Mucosa of stomach (tissue), 1 donor: Measurements from ENCODE around the gene UVRAG.
"Not testable (repeated sequence)": the region's sequence is repeated elsewhere in the genome, so short reads cannot be mapped to it uniquely, and the experiment has no call there.

Source experiments
- H3K27me3 ChIP-seq: one replicate; pipeline ENCODE4 v1.7.0; 2013; ENCODE audit warnings: mild to moderate bottlenecking, low read length; ENCODE audit not compliant: control insufficient read depth, insufficient read depth
- H3K36me3 ChIP-seq: one replicate; pipeline ENCODE4 v1.7.0; 2013; ENCODE audit warnings: low read length; ENCODE audit not compliant: control insufficient read depth, insufficient read depth
- H3K4me1 ChIP-seq: one replicate; pipeline ENCODE4 v1.7.0; 2013; ENCODE audit warnings: mild to moderate bottlenecking, low read length; ENCODE audit not compliant: control insufficient read depth, insufficient read depth
- H3K4me3 ChIP-seq: one replicate; pipeline ENCODE4 v1.7.0; 2013; ENCODE audit warnings: low read length
- H3K9ac ChIP-seq: one replicate; pipeline ENCODE4 v1.7.0; 2013; ENCODE audit warnings: mild to moderate bottlenecking, low read length, moderate library complexity
- H3K9me3 ChIP-seq: one replicate; pipeline ENCODE4 v1.7.0; 2013; ENCODE audit warnings: mild to moderate bottlenecking, low read length, moderate library complexity; ENCODE audit not compliant: control insufficient read depth
- donor health status: Pancreatic carcinoma.

UVRAG gene

DNA sequence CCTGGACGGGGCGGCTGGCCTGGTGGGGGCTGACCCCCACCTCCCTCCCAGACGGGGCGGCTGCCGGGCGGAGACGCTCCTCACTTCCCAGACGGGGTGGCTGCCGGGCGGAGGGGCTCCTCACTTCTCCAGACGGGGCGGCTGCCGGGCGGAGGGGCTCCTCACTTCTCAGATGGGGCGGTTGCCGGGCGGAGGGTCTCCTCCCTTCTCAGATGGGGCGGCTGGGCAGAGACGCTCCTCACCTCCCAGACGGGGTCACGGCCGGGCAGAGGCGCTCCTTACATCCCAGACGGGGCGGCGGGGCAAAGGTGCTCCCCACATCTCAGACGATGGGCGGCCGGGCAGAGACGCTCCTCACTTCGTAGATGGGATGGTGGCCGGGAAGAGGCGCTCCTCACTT, 62.9 kb downstream of the UVRAG start:
- not testable (repeated sequence) for H3K36me3 ChIP-seq, H3K27me3 ChIP-seq, H3K9ac ChIP-seq, H3K4me3 ChIP-seq, H3K9me3 ChIP-seq
- H3K4me1 ChIP-seq: peaks cover 11% of the 10 kb centered on the region

DNA sequence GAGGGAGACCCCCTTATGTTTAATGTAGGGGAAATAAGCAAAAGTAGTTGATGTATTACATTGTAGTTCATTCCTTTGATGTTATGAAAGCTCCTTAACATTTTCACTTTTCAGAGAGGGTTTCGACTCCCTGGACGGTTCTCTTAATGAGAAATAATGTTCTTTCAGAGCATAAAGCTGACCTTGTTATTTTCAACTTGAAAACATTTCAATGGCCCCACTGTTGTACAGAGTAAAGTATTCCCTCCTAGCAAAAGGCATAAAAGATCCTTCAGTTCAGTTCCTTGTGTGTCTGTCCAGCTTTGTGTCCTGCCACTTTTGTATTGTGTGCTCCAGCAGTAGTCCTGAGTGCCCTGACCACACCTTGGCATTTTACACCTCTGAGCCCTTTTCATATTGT, 63.9 kb downstream of the UVRAG start:
- Histone ChIP-seq H3K4me1 (peaks cover 4% of the 10 kb centered on the region), H3K9me3 (no peaks in the 10 kb centered on the region), H3K4me3 (no peak overlapping the region), H3K27me3 (no peaks in the 10 kb centered on the region), H3K9ac (no peak overlapping the region), H3K36me3 (no peaks in the 10 kb centered on the region)

DNA sequence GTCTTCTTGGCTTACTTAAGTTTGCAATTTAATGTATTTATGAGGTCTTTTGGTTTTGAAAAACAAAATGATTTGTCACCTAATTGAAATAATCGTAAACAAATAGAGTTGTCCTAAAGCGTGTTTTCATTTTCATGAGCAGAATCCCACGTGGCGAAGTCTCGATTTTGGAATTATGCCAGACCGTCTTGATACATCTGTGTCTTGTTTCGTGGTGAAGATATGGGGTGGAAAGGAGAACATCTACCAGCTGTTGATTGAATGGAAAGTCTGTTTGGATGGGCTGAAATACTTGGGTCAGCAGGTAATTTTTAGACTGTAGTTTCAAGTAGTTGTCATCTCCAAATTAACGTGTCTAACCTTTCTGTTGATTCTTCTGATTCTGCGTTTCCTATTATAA, 64.7 kb downstream of the UVRAG start:
- H3K4me1 ChIP-seq: peaks cover 4% of the 10 kb centered on the region
- no peak overlapping the region for H3K4me3 ChIP-seq
- no peak overlapping the region for H3K9ac ChIP-seq
- no peaks in the 10 kb centered on the region for H3K27me3 ChIP-seq
- no peaks in the 10 kb centered on the region for H3K36me3 ChIP-seq
- H3K9me3 ChIP-seq: no peaks in the 10 kb centered on the region

DNA sequence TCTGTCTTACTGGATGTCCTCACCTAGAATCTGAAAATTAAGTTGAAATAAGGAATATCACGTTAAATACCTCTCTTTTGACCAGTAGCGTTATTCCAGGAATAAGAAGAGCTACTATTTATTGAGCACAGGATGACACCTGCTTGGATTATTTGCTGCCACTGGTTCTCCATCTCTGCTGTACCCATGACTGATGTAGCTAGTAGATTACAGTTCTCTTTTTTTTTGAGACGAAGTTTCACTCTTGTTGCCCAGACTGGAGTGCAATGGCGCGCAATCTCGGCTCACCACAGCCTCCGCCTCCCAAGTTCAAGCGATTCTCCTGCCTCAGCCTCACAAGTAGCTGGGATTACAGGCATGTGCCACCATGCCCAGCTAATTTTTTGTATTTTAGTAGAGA, 65.3 kb downstream of the UVRAG start:
- not testable (repeated sequence) for H3K4me3 ChIP-seq, H3K27me3 ChIP-seq, H3K9ac ChIP-seq, H3K9me3 ChIP-seq, H3K36me3 ChIP-seq, H3K4me1 ChIP-seq

DNA sequence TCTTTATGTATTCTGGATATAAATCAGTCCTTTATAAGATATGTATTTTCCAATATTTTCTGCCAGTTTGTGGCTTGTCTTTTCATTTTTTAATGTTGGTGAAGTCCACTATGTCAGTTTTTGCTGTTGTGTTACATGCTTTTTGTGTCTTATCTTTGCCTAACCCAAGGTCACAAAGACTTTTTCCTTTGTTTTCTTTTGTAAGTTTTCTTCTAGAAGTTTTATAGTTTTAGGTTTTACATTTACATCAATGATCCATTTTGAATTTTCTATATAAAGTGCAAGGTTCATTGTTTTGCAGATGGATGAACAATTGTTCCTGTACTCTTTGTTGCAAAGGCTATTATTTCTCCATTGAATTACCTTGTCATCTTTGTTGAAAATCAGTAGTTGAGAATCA, 69.3 kb downstream of the UVRAG start:
- H3K4me1 ChIP-seq: no peaks in the 10 kb centered on the region
- H3K9ac ChIP-seq: no peak overlapping the region
- H3K27me3 ChIP-seq: no peaks in the 10 kb centered on the region
- no peaks in the 10 kb centered on the region for H3K9me3 ChIP-seq
- H3K36me3 ChIP-seq: no peaks in the 10 kb centered on the region
- H3K4me3 ChIP-seq: no peak overlapping the region

DNA sequence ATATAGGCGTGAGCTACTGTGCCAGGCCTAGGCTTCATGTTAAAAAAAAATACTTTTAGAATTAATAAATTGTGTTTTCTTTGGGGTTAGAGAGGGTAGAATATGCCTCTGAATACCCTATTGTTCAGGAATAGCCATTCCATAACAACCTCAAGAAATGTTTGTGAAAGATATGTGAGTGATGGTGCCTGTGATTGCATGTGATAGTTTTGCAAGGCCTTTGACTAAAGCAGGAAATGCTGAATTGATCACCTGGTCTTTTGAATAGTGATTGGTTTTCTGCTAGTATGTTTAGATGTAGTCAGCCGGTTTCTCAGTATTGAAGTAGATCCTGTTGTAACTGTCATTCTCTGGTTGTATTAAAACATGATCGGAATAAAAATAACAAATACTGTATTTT, 73.4 kb downstream of the UVRAG start:
- Histone ChIP-seq H3K9me3 (no peaks in the 10 kb centered on the region), H3K4me1 (no peaks in the 10 kb centered on the region), H3K36me3 (no peaks in the 10 kb centered on the region), H3K9ac (no peak overlapping the region), H3K4me3 (no peak overlapping the region), H3K27me3 (no peaks in the 10 kb centered on the region)

DNA sequence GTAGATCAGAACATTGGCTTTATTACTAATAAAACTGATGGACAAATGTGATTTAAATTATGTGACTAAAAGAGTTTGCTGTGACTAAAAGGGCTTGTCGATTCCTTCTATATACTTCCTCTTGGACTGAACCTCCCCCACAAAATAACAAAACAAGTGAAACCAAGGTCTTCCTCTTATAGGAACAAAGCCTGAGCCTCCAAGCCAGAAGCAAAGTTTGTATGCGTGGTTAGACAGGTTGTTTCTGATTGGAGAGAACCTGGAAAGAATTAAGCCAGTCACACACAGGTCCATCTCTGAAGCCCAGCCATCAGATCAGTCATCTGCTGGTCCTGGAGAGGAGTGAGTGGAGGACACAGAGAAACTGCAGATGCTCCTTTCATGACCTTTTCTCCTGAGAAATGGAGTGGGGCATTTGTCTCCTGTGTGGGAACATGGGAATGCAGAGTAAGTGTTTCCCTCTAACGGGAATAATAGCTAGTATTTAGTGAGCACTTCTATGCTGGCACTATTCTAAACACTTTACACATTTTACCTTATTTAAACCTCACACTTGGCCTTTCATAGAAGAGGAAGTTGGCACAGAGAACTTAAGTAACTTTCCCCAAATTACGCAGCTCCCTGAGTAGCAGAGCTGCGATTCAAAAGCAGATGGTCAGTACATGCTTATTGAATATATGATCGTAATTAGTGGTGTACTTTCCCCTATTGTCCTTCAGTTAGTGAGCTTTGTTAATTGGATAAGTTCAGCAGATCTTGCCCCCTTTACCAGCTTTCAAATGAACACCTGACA, 77.1 kb downstream of the UVRAG start:
- Histone ChIP-seq H3K9me3 (no peaks in the 10 kb centered on the region), H3K9ac (no peak overlapping the region), H3K4me1 (no peaks in the 10 kb centered on the region), H3K36me3 (no peaks in the 10 kb centered on the region), H3K27me3 (no peaks in the 10 kb centered on the region), H3K4me3 (no peak overlapping the region)

DNA sequence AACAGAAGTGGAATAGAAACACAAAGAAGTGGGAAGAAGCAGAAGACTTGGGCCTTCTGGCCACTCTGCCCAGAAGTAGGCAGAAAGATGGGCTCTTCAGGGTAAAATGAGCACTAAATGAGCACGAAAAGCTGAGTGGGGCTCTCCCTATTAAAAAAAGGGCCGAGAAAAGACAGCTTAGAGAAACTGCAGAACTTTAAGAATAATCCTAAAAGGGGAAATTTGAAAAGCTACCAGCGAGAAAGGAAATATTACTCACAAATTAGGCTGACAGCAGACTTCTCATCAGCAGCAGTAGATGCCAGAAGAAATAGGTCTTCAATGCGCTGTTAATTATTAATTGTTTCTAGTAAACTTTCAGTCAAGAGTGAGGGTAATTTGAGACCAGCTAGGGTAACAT, 78.2 kb downstream of the UVRAG start:
- Histone ChIP-seq H3K9me3 (no peaks in the 10 kb centered on the region), H3K36me3 (no peaks in the 10 kb centered on the region), H3K9ac (no peak overlapping the region), H3K4me1 (no peaks in the 10 kb centered on the region), H3K27me3 (no peaks in the 10 kb centered on the region), H3K4me3 (no peak overlapping the region)

DNA sequence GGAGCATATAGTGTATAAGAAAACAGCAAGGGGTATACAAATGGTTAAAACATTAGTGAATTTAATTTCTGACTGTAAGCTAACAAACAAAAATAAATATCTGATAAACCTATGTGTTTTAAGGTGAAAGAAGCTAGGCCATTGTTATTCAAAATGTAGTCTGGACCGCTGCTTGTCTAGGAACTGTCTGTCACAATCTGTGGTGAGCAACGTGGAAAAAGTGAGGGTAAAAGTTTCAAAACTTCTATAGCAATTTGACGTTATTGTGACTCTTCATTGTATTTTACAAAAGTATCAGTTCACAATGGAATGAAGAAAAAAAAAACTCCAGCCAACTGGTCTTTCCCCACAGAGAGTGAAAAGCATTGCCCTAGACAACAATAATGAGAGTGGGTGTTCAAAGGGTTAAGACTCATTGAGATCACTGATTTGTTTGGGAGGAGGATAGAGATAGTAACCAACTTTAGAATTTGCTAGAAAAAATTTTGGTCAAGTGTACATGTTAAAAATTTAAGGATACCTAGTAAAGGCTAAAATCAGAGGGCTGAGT, 79.1 kb downstream of the UVRAG start:
- H3K36me3 ChIP-seq: no peaks in the 10 kb centered on the region
- H3K27me3 ChIP-seq: no peaks in the 10 kb centered on the region
- no peaks in the 10 kb centered on the region for H3K9me3 ChIP-seq
- H3K9ac ChIP-seq: no peak overlapping the region
- H3K4me1 ChIP-seq: no peaks in the 10 kb centered on the region
- H3K4me3 ChIP-seq: no peak overlapping the region

DNA sequence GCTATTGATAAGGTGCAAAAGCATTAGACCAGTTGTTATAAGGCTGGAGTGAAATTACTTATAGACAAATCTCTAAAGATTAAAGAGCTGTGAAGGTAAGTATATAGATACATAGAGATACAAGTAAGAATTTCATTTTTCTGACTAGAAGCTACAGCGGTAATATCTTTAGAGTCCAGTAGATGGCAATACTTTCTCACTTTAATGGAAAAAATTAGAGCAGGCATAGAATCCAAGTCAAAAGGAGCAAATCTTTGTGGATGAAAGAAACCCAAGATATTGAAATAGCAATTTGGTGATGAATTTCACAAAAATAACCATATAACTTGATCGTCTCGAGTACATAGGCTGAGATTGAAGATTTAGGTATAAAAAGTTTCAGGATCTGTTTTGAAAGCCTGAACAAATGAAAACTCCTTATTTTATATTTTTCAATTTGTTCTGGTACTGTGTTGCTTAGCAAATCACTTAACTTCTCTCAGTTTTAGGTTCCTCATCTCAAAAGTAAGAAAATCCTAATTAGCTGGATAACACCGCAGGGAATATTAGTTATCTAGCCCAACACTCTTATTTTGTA, 81.9 kb downstream of the UVRAG start:
- Histone ChIP-seq H3K27me3 (no peaks in the 10 kb centered on the region), H3K4me1 (no peaks in the 10 kb centered on the region), H3K36me3 (no peaks in the 10 kb centered on the region), H3K9me3 (no peaks in the 10 kb centered on the region), H3K4me3 (no peak overlapping the region), H3K9ac (no peak overlapping the region)

DNA sequence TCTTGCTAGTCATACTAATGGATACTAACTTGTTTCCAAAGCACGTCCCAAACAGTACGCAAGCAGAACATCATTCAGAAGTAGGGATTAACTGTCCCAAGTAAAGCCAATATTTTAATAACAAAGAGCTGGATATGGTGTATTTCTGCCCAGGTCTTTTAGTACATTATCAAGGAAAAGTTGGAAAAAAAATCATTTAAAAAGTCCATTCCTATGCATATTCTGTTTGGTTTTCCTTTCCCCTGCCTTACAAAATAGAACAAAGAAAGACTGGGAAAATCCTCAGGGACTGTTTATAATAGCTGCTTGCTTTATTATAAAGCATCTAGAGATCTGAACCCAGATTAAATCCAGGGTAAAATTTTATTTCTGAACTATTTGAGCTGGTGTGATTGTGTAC, 83.9 kb downstream of the UVRAG start:
- H3K36me3 ChIP-seq: no peaks in the 10 kb centered on the region
- no peaks in the 10 kb centered on the region for H3K9me3 ChIP-seq
- no peaks in the 10 kb centered on the region for H3K27me3 ChIP-seq
- no peaks in the 10 kb centered on the region for H3K4me1 ChIP-seq
- H3K4me3 ChIP-seq: no peak overlapping the region
- no peak overlapping the region for H3K9ac ChIP-seq

DNA sequence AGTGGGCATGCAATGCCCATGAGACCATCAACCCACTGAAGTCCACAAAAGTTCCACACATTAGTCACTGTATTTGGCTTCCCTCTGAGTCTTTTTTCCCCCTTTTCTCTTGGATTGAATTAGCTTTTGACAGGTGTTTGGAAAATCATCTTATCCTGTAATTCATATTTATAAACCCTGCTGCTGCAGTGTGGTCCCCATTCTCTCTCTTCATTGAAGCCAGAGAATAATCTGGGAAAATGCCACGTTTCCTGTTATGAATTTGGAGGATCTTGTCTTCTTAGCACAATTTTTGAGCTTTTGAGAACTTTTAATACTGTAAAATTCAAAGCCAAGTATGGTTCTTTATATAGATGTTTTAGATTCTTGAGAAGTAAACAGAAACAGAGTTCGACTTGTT, 84.8 kb downstream of the UVRAG start:
- H3K9me3 ChIP-seq: no peaks in the 10 kb centered on the region

More for the DNA sequence above, 84.8 kb downstream of the UVRAG start:
- Histone ChIP-seq H3K27me3 (no peaks in the 10 kb centered on the region), H3K36me3 (no peaks in the 10 kb centered on the region), H3K9ac (no peak overlapping the region), H3K4me3 (no peak overlapping the region), H3K4me1 (no peaks in the 10 kb centered on the region)
